Endothelial cell of umbilical vein (primary cell): ENCODE measurements around the gene CARHSP1. TPM values are rescaled to one million over a fixed set of nuclear protein-coding genes. Genes with fewer than 3 reads are reported as not detected.

Experiments used
- BruUV-seq: library from RNA; stranded (reverse); fragments of 400-500 nt; replicated peaks from 2 replicates; lab custom pipeline; 2021; lab: Mats Ljungman, UMichigan
- CTCF ChIA-PET: fragments of 300-600, 350-600 bp; sonication (Branson Sonifier 250); formaldehyde crosslinking; loops from one replicate; lab custom pipeline; 2021; ENCODE audit warnings: antibody characterized with exemption, inconsistent platforms; lab: Charles Lee
- POLR2A ChIA-PET: fragments of 300-600, 350-600 bp; sonication (Branson Sonifier 250); formaldehyde crosslinking; loops from one replicate; lab custom pipeline; 2021; ENCODE audit warnings: antibody characterized with exemption, inconsistent platforms; lab: Charles Lee
- DNase-seq: peaks from one replicate; pipeline ENCODE4 v3.0.0-alpha.2; 2011; ENCODE audit warnings: low read depth, low spot score
- FAIRE-seq: peaks from 2 replicates; lab custom pipeline; 2011; peaks lifted over from hg19 to GRCh38; lab: Jason Lieb, UNC
- H2AFZ ChIP-seq: 2 replicates; pipeline ENCODE4 v1.6.0; 2012; ENCODE audit warnings: low read depth, low read length, control low read depth, inconsistent platforms
- H3K27ac ChIP-seq: 2 replicates; pipeline ENCODE4 v1.5.1; 2011; ENCODE audit warnings: low read depth, mild to moderate bottlenecking, control low read depth, low read length, moderate library complexity; ENCODE audit not compliant: insufficient read depth
- H3K27me3 ChIP-seq, 2 experiments: 2 replicates each; pipeline versions ENCODE4 v1.6.0 to v1.6.1; 2011; ENCODE audit warnings: low read length in 2 of 2, mixed read lengths in 1 of 2; ENCODE audit not compliant: control insufficient read depth in 2 of 2, insufficient read depth in 2 of 2
- H3K36me3 ChIP-seq, 2 experiments: 2 replicates in 1 of 2; 3 replicates in 1 of 2; pipeline ENCODE4 v1.5.1; 2011; ENCODE audit warnings: low read length in 2 of 2, mild to moderate bottlenecking in 1 of 2, moderate library complexity in 1 of 2; ENCODE audit not compliant: control insufficient read depth in 2 of 2, insufficient read depth in 2 of 2; ENCODE audit errors: extremely low read depth in 1 of 2
- H3K4me1 ChIP-seq: 3 replicates; pipeline ENCODE4 v1.5.1; 2011; ENCODE audit warnings: mild to moderate bottlenecking, low read length; ENCODE audit not compliant: control insufficient read depth, insufficient read depth; ENCODE audit errors: extremely low read depth
- H3K4me2 ChIP-seq: 2 replicates; pipeline ENCODE4 v1.6.1; 2011; ENCODE audit warnings: low read length, control low read depth, mixed read lengths; ENCODE audit not compliant: insufficient read depth
- H3K4me3 ChIP-seq, 3 experiments: fragments of 200-600 bp in 1 of 3; sonication (generic), shearing (Covaris generic) in 1 of 3; replicated peaks in 1 of 3; 2 replicates each; pipeline ENCODE4 v1.5.1; 2011 to 2016; ENCODE audit warnings: control low read depth in 3 of 3, low read length in 3 of 3, mild to moderate bottlenecking in 2 of 3, inconsistent platforms in 1 of 3, low read depth in 1 of 3, moderate library complexity in 1 of 3; ENCODE audit not compliant: insufficient read depth in 1 of 3
- H3K79me2 ChIP-seq: 2 replicates; pipeline ENCODE4 v1.6.0; 2012; ENCODE audit warnings: low read length, inconsistent platforms; ENCODE audit not compliant: control insufficient read depth, insufficient read depth
- H3K9ac ChIP-seq: replicated peaks from 2 replicates; pipeline ENCODE3; 2011; ENCODE audit warnings: low read length, control low read depth; ENCODE audit not compliant: insufficient read depth; ENCODE audit errors: extremely low read depth
- H3K9me1 ChIP-seq: replicated peaks from 3 replicates; pipeline ENCODE4 v1.6.0; 2011; ENCODE audit warnings: mild to moderate bottlenecking, low read length; ENCODE audit not compliant: control insufficient read depth, insufficient read depth; ENCODE audit errors: extremely low read depth
- H3K9me3 ChIP-seq: replicated peaks from 2 replicates; pipeline ENCODE4 v1.5.1; 2012; ENCODE audit warnings: low read length, inconsistent platforms; ENCODE audit not compliant: control insufficient read depth, insufficient read depth
- H4K20me1 ChIP-seq: replicated peaks from 2 replicates; pipeline ENCODE3; 2011; ENCODE audit warnings: mild to moderate bottlenecking, low read length; ENCODE audit not compliant: control insufficient read depth, insufficient read depth; ENCODE audit errors: extremely low read depth
- EZH2 ChIP-seq: IDR thresholded peaks from 2 replicates; pipeline ENCODE4 v1.6.1; 2012; ENCODE audit warnings: borderline replicate concordance, low read depth, mild to moderate bottlenecking, moderate library complexity, low read length, inconsistent platforms; ENCODE audit not compliant: severe bottlenecking
- FOS ChIP-seq: IDR thresholded peaks from 2 replicates; pipeline ENCODE4 v1.6.1; 2011; ENCODE audit warnings: mild to moderate bottlenecking, low read length, moderate library complexity, borderline replicate concordance; ENCODE audit not compliant: insufficient read depth
- GATA2 ChIP-seq: IDR thresholded peaks from 2 replicates; pipeline ENCODE4 v1.7.0; 2011; ENCODE audit warnings: low read depth, mild to moderate bottlenecking, moderate library complexity, mixed read lengths, low read length; ENCODE audit not compliant: insufficient read length, insufficient read depth
- JUN ChIP-seq: IDR thresholded peaks from 2 replicates; pipeline ENCODE4 v1.6.1; 2011; ENCODE audit warnings: borderline replicate concordance, low read depth; ENCODE audit not compliant: insufficient read length, insufficient read depth
- MAX ChIP-seq: IDR thresholded peaks from 2 replicates; pipeline ENCODE4 v1.6.1; 2011; ENCODE audit not compliant: insufficient read depth, insufficient read length
- MYC ChIP-seq: IDR thresholded peaks from one replicate; pipeline ENCODE4 v1.6.1; 2011; ENCODE audit warnings: mild to moderate bottlenecking, low read depth, low read length
- POLR2A ChIP-seq: IDR thresholded peaks from 2 replicates; pipeline ENCODE4 v1.6.1; 2012; ENCODE audit warnings: low read depth, mild to moderate bottlenecking, control low read depth, low read length
- POLR2AphosphoS5 ChIP-seq: IDR thresholded peaks from 2 replicates; pipeline ENCODE4 v1.6.1; 2012; ENCODE audit warnings: low read depth, mild to moderate bottlenecking, control low read depth, low read length, moderate library complexity; ENCODE audit not compliant: insufficient read depth
- dilution Hi-C: fragments of 300-500 bp; cut with MboI; formaldehyde crosslinking; loops from one replicate; pipeline ENCODE4 v1.15.0; 2019; ENCODE audit warnings: low sequenced_read_pairs; ENCODE audit not compliant: extremely low pct_ligation_motif_present
- intact Hi-C: fragments of 100-400 bp; cut with micrococcal nuclease; formaldehyde crosslinking; loops from one replicate; pipeline ENCODE4 v1.10.0; 2022
- polyA plus RNA-seq, 4 experiments: library from polyadenylated mRNA; depleted of rRNA in 3 of 4; stranded (reverse) in 3 of 4; unstranded in 1 of 4; fragments of >200 nt; gene quantifications; 2 replicates each; pipeline versions ENCODE4 v1.2.1 to v1.2.3, GENCODE V29; 2011 to 2012; ENCODE audit warnings: missing spikeins in 1 of 4
- total RNA-seq: library from RNA; stranded (reverse); gene quantifications from 2 replicates; pipeline ENCODE4 v1.2.3, GENCODE V29; 2021
- TF ChIP-seq, protein P1 (sequence below), 2 donors: IDR thresholded peaks; 1 replicate in 1 of 2; 2 replicates in 1 of 2; pipeline ENCODE4 v1.5.1; 2011; ENCODE audit warnings: low read length in 2 of 2, mild to moderate bottlenecking in 2 of 2, moderate library complexity in 2 of 2, control low read depth in 1 of 2, inconsistent platforms in 1 of 2, low read depth in 1 of 2; ENCODE audit not compliant: insufficient read depth in 1 of 2; ENCODE audit errors: extremely low read depth in 1 of 2

CARHSP1 gene
- total and polyA plus RNA-seq, 2 donors (not counting 3 experiments of a cell fraction or from before 2014, with no cell fraction given), result 64.9 to 72.5 TPM

GRCh38 chr16:8908810-8909468 lies 40.1 kb upstream of the CARHSP1 start:
- Histone ChIP-seq H3K9me3 (no peaks in the 10 kb centered on the region), H3K9me1 (no peaks in the 10 kb centered on the region), H3K4me1 (no peaks in the 10 kb centered on the region), H2AFZ (no peak overlapping the region), H3K9ac (no peak overlapping the region), H3K4me2 (no peak overlapping the region), H3K36me3 (peaks cover 40 to 41% of the 10 kb centered on the region in 2 experiments), H3K4me3 (no peak overlapping the region), H3K27me3 (no peaks in the 10 kb centered on the region), H3K79me2 (peaks cover 14% of the 10 kb centered on the region), H4K20me1 (no peaks in the 10 kb centered on the region), H3K27ac (no peak overlapping the region)
- FAIRE-seq, result no peak
- intact Hi-C loops (loop anchor here (5.0 kb wide), 2 partner anchors 183 to 1273 kb away; partner anchors contain the start of genes GRIN2A and HAPSTR1), dilution Hi-C loops (no loop called here)
- ChIA-PET POLR2A (no interaction called here), CTCF (interaction anchor here (0.7 to 5.5 kb wide), 5 partner anchors 27 to 226 kb away, joined by 3 to 42 read pairs (median 3); no protein-coding TSS in a partner anchor)
- BruUV-seq, result no TSS peak
- no peak for DNase-seq
- TF ChIP-seq POLR2AphosphoS5 (no peak), EZH2 (no peak), FOS (no peak), POLR2A (no peak), MAX (no peak), GATA2 (no peak), JUN (no peak), MYC (no peak)
- TF ChIP-seq, protein P1, sequence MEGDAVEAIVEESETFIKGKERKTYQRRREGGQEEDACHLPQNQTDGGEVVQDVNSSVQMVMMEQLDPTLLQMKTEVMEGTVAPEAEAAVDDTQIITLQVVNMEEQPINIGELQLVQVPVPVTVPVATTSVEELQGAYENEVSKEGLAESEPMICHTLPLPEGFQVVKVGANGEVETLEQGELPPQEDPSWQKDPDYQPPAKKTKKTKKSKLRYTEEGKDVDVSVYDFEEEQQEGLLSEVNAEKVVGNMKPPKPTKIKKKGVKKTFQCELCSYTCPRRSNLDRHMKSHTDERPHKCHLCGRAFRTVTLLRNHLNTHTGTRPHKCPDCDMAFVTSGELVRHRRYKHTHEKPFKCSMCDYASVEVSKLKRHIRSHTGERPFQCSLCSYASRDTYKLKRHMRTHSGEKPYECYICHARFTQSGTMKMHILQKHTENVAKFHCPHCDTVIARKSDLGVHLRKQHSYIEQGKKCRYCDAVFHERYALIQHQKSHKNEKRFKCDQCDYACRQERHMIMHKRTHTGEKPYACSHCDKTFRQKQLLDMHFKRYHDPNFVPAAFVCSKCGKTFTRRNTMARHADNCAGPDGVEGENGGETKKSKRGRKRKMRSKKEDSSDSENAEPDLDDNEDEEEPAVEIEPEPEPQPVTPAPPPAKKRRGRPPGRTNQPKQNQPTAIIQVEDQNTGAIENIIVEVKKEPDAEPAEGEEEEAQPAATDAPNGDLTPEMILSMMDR (IDR thresholded peaks at IDR 0.05; ENCODE audit: extremely low read depth in 1 of 2, insufficient read depth in 1 of 2, low read depth in 1 of 2, low read length in 2 of 2), result no peak
